Measurements from ENCODE around the gene THBS3.
"Not testable (repeated sequence)": the region's sequence is repeated elsewhere in the genome, so short reads cannot be mapped to it uniquely, and the experiment has no call there.

THBS3 gene

GRCh38 chr1:155233502-155233901 lies 25.8 kb upstream of the THBS3 start:
- not testable (repeated sequence) for DNase-seq (ENCODE audit: low read depth)

GRCh38 chr1:155232001-155232978 lies 24.6 kb upstream of the THBS3 start:
- DNase-seq (ENCODE audit: low read depth) = not testable (repeated sequence)

GRCh38 chr1:155231302-155231701 lies 23.6 kb upstream of the THBS3 start:
- not testable (repeated sequence) for DNase-seq (ENCODE audit: low read depth)

- DNase-seq (ENCODE audit: low read depth) = no peak
Measured at GRCh38 chr1:155228096-155228427, 20.4 kb upstream of the THBS3 start.

- DNase-seq (ENCODE audit: low read depth) = peak; percentile 99
Measured at GRCh38 chr1:155227261-155228095, 19.8 kb upstream of the THBS3 start.

GRCh38 chr1:155226910-155227260 lies 19.2 kb upstream of the THBS3 start:
- peak; percentile 41 for DNase-seq (ENCODE audit: low read depth)

- DNase-seq (ENCODE audit: low read depth) = peak; percentile 73
Measured at GRCh38 chr1:155226188-155226909, 18.7 kb upstream of the THBS3 start.

GRCh38 chr1:155225404-155225759 lies 17.7 kb upstream of the THBS3 start:
- DNase-seq (ENCODE audit: low read depth) = not testable (repeated sequence)

- DNase-seq (ENCODE audit: low read depth) = no peak
Measured at GRCh38 chr1:155223047-155223446, 15.3 kb upstream of the THBS3 start.

GRCh38 chr1:155220211-155220965 lies 12.7 kb upstream of the THBS3 start:
- not testable (repeated sequence) for DNase-seq (ENCODE audit: low read depth)

GRCh38 chr1:155219592-155220031 lies 11.9 kb upstream of the THBS3 start:
- no peak for DNase-seq (ENCODE audit: low read depth)

GRCh38 chr1:155218854-155219591 lies 11.3 kb upstream of the THBS3 start:
- DNase-seq (ENCODE audit: low read depth) = no peak

GRCh38 chr1:155214702-155215101 lies 7.0 kb upstream of the THBS3 start:
- not testable (repeated sequence) for DNase-seq (ENCODE audit: low read depth)

GRCh38 chr1:155212051-155212440 lies 4.3 kb upstream of the THBS3 start:
- not testable (repeated sequence) for DNase-seq (ENCODE audit: low read depth)

- DNase-seq (ENCODE audit: low read depth) = not testable (repeated sequence)
Measured at GRCh38 chr1:155211381-155212050, 3.8 kb upstream of the THBS3 start.

GRCh38 chr1:155210314-155211104 lies 2.8 kb upstream of the THBS3 start:
- no peak for DNase-seq (ENCODE audit: low read depth)

GRCh38 chr1:155209312-155209721 lies 1.6 kb upstream of the THBS3 start:
- DNase-seq (ENCODE audit: low read depth) = no peak

- peak; percentile 85 for DNase-seq (ENCODE audit: low read depth)
Measured at GRCh38 chr1:155208541-155209311, 1.0 kb upstream of the THBS3 start, which contains the start of gene MTX1. TSS of gene MTX1 (plus strand) at chr1:155208695. CDS start at chr1:155208805, 110 bp downstream.

Data from activated T-cell treated with anti-CD3 and anti-CD28 coated beads for 48 hours (primary cell).